Measurements from ENCODE around the gene CREM.

- no peak for TF ChIP-seq POLR2AphosphoS5 (IDR thresholded peaks at IDR 0.05; ENCODE audit: low read depth)
- TF ChIP-seq CTCF (IDR thresholded peaks at IDR 0.05; ENCODE audit: insufficient read depth, low read length): no peak
- no peak for TF ChIP-seq REST (IDR thresholded peaks at IDR 0.05; ENCODE audit: insufficient replicate concordance, low read depth)
- no peak for TF ChIP-seq GABPA (IDR thresholded peaks at IDR 0.05; ENCODE audit: low read depth)
Observed at GRCh38 chr10:35217455-35217854, 90.8 kb downstream of the CREM start.
